ENCODE results near the gene HSPA13.

DNA sequence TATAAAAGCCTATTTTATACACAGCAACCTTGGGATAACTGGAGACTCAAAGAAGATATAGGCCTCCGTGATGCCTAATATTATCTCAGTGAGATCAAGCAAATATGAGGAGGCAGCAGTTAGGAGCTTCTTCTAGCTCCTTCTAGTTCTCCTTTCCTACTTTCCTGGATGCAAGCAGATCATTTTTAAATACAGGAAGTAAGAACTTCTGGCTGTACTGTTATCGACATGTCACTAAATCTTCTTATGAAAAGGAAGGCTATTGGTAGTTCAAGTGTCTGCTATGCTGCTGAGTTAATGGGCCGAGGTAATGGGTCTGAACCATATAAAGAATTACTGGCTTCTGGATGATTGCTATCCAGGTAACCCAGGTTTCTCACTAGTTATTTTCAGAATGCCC is 15.9 kb downstream of the HSPA13 start:
- TF ChIP-seq, protein P1, sequence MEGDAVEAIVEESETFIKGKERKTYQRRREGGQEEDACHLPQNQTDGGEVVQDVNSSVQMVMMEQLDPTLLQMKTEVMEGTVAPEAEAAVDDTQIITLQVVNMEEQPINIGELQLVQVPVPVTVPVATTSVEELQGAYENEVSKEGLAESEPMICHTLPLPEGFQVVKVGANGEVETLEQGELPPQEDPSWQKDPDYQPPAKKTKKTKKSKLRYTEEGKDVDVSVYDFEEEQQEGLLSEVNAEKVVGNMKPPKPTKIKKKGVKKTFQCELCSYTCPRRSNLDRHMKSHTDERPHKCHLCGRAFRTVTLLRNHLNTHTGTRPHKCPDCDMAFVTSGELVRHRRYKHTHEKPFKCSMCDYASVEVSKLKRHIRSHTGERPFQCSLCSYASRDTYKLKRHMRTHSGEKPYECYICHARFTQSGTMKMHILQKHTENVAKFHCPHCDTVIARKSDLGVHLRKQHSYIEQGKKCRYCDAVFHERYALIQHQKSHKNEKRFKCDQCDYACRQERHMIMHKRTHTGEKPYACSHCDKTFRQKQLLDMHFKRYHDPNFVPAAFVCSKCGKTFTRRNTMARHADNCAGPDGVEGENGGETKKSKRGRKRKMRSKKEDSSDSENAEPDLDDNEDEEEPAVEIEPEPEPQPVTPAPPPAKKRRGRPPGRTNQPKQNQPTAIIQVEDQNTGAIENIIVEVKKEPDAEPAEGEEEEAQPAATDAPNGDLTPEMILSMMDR (conservative IDR thresholded peaks at IDR 0.05; ENCODE audit: low read length) = no peak
- TF ChIP-seq EZH2phosphoT487 (IDR thresholded peaks at IDR 0.05; ENCODE audit: borderline replicate concordance, low read depth, low read length) = no peak
